Smooth muscle cell (in vitro differentiated cells): ENCODE measurements around the gene AGPAT1. TPM values are rescaled to one million over a fixed set of nuclear protein-coding genes. Genes with fewer than 3 reads are reported as not detected.
A peak's percentile ranks its signal among the peaks of the same experiment; 100 is the strongest.

Experiments
- DNase-seq: peaks from one replicate; lab custom pipeline; 2025; ENCODE audit not compliant: unreplicated experiment; lab: John Stamatoyannopoulos, UW
- H2AFZ ChIP-seq: fragments of 200-600 bp; sonication (generic); 2 replicates; pipeline ENCODE4 v1.6.0; 2016; ENCODE audit warnings: antibody characterized with exemption, low read depth, mild to moderate bottlenecking
- H3F3A ChIP-seq: fragments of 200-600 bp; sonication (generic); 2 replicates; pipeline ENCODE4 v1.6.0; 2017; ENCODE audit warnings: antibody characterized with exemption, low read depth
- H3K27ac ChIP-seq: fragments of 200-600 bp; sonication (generic); 2 replicates; pipeline ENCODE4 v1.5.1; 2016; ENCODE audit warnings: low read depth, mild to moderate bottlenecking
- H3K27me3 ChIP-seq: fragments of 200-600 bp; sonication (generic); 2 replicates; pipeline ENCODE4 v1.6.1; 2016; ENCODE audit warnings: low read depth, mild to moderate bottlenecking
- H3K36me3 ChIP-seq: fragments of 200-600 bp; sonication (generic); 2 replicates; pipeline ENCODE4 v1.5.1; 2016; ENCODE audit warnings: low read depth
- H3K4me1 ChIP-seq: fragments of 200-600 bp; sonication (generic); 2 replicates; pipeline ENCODE4 v1.5.1; 2016; ENCODE audit warnings: low read depth
- H3K4me2 ChIP-seq: fragments of 200-600 bp; sonication (generic); 2 replicates; pipeline ENCODE4 v1.6.0; 2016; ENCODE audit warnings: mild to moderate bottlenecking
- H3K4me3 ChIP-seq: fragments of 200-600 bp; sonication (generic); 2 replicates; pipeline ENCODE4 v1.5.1; 2016; ENCODE audit warnings: mild to moderate bottlenecking
- H3K79me2 ChIP-seq: fragments of 200-600 bp; sonication (generic); 2 replicates; pipeline ENCODE4 v1.6.0; 2016; ENCODE audit warnings: low read depth, mild to moderate bottlenecking
- H3K9ac ChIP-seq: fragments of 200-600 bp; sonication (generic); 2 replicates; pipeline ENCODE4 v1.6.0; 2016; ENCODE audit warnings: low read depth
- H3K9me3 ChIP-seq: fragments of 200-600 bp; sonication (generic); replicated peaks from 2 replicates; pipeline ENCODE4 v1.5.1; 2016; ENCODE audit warnings: low read depth
- H4K20me1 ChIP-seq: fragments of 200-600 bp; sonication (generic); 2 replicates; pipeline ENCODE4 v1.6.0; 2016; ENCODE audit warnings: low read depth
- WGBS: methylation state at CpG from one replicate; pipeline ENCODE4 v1.1.7; 2016; ENCODE audit warnings: low lambda C conversion rate; 5-methylcytosine and 5-hydroxymethylcytosine counted together
- polyA plus RNA-seq: library from polyadenylated mRNA; unstranded; fragments of >200 nt; fragmentation: Nextera tagmentation; extraction: Ambion mirVana; gene quantifications from 2 replicates; pipeline ENCODE4 v1.2.1, GENCODE V29; 2016
- total RNA-seq: library from RNA; depleted of rRNA; stranded (reverse); fragments of >200 nt; gene quantifications from 2 replicates; pipeline ENCODE4 v1.2.3, GENCODE V29; 2014
- TF ChIP-seq, protein P1 (sequence below): fragments of 200-600 bp; sonication (generic); IDR thresholded peaks from 2 replicates; pipeline ENCODE4 v1.5.1; 2017; ENCODE audit warnings: borderline replicate concordance, mild to moderate bottlenecking, antibody characterized with exemption; ENCODE audit not compliant: insufficient read depth, poor library complexity, severe bottlenecking

The AGPAT1 gene
- total and polyA plus RNA-seq, 2 experiments from 2014 or later, result 52.4 to 71.1 TPM

GRCh38 chr6:32170294-32170693 lies 5.6 kb downstream of the AGPAT1 start:
- Histone ChIP-seq H4K20me1 (no peaks in the 10 kb centered on the region), H3K36me3 (no peaks in the 10 kb centered on the region), H2AFZ (no peak overlapping the region), H3K79me2 (peaks cover 35% of the 10 kb centered on the region), H3K4me3 (no peak overlapping the region), H3K27me3 (no peaks in the 10 kb centered on the region), H3K9ac (no peak overlapping the region), H3K9me3 (no peaks in the 10 kb centered on the region), H3K4me2 (no peak overlapping the region), H3K4me1 (peaks cover 8% of the 10 kb centered on the region), H3F3A (peaks cover 8% of the 10 kb centered on the region), H3K27ac (no peak overlapping the region)
- TF ChIP-seq, protein P1, sequence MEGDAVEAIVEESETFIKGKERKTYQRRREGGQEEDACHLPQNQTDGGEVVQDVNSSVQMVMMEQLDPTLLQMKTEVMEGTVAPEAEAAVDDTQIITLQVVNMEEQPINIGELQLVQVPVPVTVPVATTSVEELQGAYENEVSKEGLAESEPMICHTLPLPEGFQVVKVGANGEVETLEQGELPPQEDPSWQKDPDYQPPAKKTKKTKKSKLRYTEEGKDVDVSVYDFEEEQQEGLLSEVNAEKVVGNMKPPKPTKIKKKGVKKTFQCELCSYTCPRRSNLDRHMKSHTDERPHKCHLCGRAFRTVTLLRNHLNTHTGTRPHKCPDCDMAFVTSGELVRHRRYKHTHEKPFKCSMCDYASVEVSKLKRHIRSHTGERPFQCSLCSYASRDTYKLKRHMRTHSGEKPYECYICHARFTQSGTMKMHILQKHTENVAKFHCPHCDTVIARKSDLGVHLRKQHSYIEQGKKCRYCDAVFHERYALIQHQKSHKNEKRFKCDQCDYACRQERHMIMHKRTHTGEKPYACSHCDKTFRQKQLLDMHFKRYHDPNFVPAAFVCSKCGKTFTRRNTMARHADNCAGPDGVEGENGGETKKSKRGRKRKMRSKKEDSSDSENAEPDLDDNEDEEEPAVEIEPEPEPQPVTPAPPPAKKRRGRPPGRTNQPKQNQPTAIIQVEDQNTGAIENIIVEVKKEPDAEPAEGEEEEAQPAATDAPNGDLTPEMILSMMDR, result no peak
- WGBS, result 83% methylated on average over 11 of the region's 11 CpGs
- no peak for DNase-seq

- Histone ChIP-seq H3K36me3 (no peaks in the 10 kb centered on the region), H4K20me1 (no peaks in the 10 kb centered on the region), H3K4me1 (no peaks in the 10 kb centered on the region), H2AFZ (no peak overlapping the region), H3K9ac (no peak overlapping the region), H3K27ac (no peak overlapping the region), H3K4me2 (no peak overlapping the region), H3K9me3 (no peaks in the 10 kb centered on the region), H3F3A (peaks cover 8% of the 10 kb centered on the region), H3K4me3 (no peak overlapping the region), H3K27me3 (no peaks in the 10 kb centered on the region), H3K79me2 (peaks cover 22% of the 10 kb centered on the region)
- TF ChIP-seq, protein P1, result no peak
- DNase-seq, result no peak
- WGBS, result 85% methylated on average over 11 of the region's 11 CpGs
Measured at GRCh38 chr6:32168807-32169591, 6.9 kb downstream of the AGPAT1 start.

DNA sequence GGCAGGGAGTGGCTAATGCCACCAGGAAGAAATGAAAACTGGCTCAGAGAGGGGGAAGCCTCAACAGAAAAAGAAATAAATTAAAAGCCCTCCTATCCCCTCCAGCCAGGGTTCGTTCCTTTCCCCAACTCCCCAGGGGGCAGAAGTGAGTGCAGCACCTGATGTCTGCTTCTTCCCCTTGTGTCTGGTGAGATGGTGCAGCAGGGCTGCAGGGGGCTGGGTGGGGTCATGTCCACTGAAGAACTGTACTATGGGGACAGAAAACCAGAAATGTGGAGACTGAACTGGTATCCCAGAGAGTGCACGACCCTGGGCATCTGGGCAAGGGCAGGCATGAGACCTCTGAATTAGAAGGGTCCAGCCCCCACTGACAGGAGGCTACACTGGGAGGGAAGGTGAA lies 7.5 kb downstream of the AGPAT1 start:
- H3K9me3 ChIP-seq, result no peaks in the 10 kb centered on the region
- no peak overlapping the region for H3K4me3 ChIP-seq
- H3K79me2 ChIP-seq, result peaks cover 15% of the 10 kb centered on the region
- DNase-seq, result no peak
- no peak overlapping the region for H3K9ac ChIP-seq
- H3K27me3 ChIP-seq, result no peaks in the 10 kb centered on the region
- peak overlapping the region; percentile 12 for H3K27ac ChIP-seq
- no peak overlapping the region for H2AFZ ChIP-seq
- no peaks in the 10 kb centered on the region for H3K36me3 ChIP-seq
- peaks cover 8% of the 10 kb centered on the region for H3F3A ChIP-seq
- H3K4me2 ChIP-seq, result no peak overlapping the region
- TF ChIP-seq, protein P1, result no peak
- H4K20me1 ChIP-seq, result no peaks in the 10 kb centered on the region
- no peaks in the 10 kb centered on the region for H3K4me1 ChIP-seq
- 86% methylated on average over 2 of the region's 2 CpGs for WGBS
